Kidney epithelial cell (primary cell): ENCODE measurements around the gene GALR2. TPM values are rescaled to one million over a fixed set of nuclear protein-coding genes. Genes with fewer than 3 reads are reported as not detected.
A peak's percentile ranks its signal among the peaks of the same experiment; 100 is the strongest.

Experiments used
- DNase-seq: peaks from one replicate; pipeline ENCODE4 v3.0.0-alpha.2; 2010; ENCODE audit warnings: low read depth
- H3K27me3 ChIP-seq: 2 replicates; pipeline ENCODE4 v1.6.0; 2011; ENCODE audit warnings: low read length; ENCODE audit not compliant: control insufficient read depth, insufficient read depth
- H3K36me3 ChIP-seq: 2 replicates; pipeline ENCODE4 v1.5.1; 2011; ENCODE audit warnings: low read length; ENCODE audit not compliant: control insufficient read depth, insufficient read depth
- H3K4me3 ChIP-seq: 2 replicates; pipeline ENCODE4 v1.5.1; 2011; ENCODE audit warnings: low read depth, mild to moderate bottlenecking, control low read depth, low read length
- total RNA-seq: library from RNA; depleted of rRNA; stranded (reverse); fragments of >200 nt; gene quantifications from 2 replicates; pipeline ENCODE4 v1.2.3, GENCODE V29; 2015
- TF ChIP-seq, protein P1 (sequence below): IDR thresholded peaks from 2 replicates; pipeline ENCODE4 v1.5.1; 2011; ENCODE audit warnings: mild to moderate bottlenecking, moderate library complexity, low read length, control low read depth, inconsistent platforms; ENCODE audit not compliant: insufficient read depth, poor library complexity, severe bottlenecking

Gene GALR2
- total RNA-seq, 1 donor from 2014 or later, result 0.33 TPM

- Histone ChIP-seq H3K27me3 (no peaks in the 10 kb centered on the region), H3K4me3 (no peak overlapping the region), H3K36me3 (peaks cover 2% of the 10 kb centered on the region)
- TF ChIP-seq, protein P1, sequence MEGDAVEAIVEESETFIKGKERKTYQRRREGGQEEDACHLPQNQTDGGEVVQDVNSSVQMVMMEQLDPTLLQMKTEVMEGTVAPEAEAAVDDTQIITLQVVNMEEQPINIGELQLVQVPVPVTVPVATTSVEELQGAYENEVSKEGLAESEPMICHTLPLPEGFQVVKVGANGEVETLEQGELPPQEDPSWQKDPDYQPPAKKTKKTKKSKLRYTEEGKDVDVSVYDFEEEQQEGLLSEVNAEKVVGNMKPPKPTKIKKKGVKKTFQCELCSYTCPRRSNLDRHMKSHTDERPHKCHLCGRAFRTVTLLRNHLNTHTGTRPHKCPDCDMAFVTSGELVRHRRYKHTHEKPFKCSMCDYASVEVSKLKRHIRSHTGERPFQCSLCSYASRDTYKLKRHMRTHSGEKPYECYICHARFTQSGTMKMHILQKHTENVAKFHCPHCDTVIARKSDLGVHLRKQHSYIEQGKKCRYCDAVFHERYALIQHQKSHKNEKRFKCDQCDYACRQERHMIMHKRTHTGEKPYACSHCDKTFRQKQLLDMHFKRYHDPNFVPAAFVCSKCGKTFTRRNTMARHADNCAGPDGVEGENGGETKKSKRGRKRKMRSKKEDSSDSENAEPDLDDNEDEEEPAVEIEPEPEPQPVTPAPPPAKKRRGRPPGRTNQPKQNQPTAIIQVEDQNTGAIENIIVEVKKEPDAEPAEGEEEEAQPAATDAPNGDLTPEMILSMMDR, result no peak
- DNase-seq, result no peak
These were observed 12.9 kb downstream of the GALR2 start for GRCh38 chr17:76087531-76087930.

DNA sequence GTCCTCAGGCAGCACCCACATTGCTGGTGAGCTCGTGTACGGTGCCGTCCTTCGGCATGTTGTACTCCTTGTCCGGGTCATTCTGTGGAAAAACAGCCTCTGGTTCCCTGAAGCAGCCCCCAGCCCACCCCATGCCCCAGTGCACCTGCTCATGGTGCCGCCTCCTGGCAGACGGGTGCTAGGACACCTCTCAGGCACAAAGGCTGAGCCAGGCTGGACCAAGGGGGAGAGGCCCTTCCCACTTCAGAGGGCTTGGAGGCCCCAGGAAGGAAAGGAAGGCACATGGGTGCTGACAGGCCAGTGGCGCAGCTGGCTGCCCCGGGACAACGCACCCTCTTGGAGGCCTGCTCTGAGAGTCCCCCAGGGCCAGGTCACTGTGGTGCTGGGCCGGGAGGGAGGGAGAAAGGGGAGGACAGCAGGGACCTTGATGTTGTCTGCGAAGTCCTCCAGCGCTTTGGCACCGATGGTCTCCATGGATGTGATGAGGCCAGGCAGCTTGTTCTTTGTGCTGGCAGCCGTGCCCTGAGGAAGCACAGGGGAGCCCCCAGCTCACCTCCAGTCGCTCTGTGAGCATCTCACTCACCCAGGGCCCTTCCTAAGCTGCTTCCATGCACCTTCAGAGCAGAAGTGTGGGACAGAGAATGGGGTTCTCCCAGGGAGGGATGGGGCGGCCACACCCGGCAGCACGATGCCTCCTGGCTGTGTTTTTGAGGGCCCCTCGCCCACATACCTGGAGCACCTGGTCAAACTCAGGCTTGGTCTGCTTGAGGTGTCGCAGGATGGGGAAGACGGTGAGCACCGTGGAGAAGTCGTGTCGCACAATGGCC, 13.7 kb downstream of the GALR2 start:
- Histone ChIP-seq H3K27me3 (no peaks in the 10 kb centered on the region), H3K4me3 (no peak overlapping the region), H3K36me3 (peaks cover 2% of the 10 kb centered on the region)
- TF ChIP-seq, protein P1, result peak; percentile 26
- DNase-seq, result no peak

DNA sequence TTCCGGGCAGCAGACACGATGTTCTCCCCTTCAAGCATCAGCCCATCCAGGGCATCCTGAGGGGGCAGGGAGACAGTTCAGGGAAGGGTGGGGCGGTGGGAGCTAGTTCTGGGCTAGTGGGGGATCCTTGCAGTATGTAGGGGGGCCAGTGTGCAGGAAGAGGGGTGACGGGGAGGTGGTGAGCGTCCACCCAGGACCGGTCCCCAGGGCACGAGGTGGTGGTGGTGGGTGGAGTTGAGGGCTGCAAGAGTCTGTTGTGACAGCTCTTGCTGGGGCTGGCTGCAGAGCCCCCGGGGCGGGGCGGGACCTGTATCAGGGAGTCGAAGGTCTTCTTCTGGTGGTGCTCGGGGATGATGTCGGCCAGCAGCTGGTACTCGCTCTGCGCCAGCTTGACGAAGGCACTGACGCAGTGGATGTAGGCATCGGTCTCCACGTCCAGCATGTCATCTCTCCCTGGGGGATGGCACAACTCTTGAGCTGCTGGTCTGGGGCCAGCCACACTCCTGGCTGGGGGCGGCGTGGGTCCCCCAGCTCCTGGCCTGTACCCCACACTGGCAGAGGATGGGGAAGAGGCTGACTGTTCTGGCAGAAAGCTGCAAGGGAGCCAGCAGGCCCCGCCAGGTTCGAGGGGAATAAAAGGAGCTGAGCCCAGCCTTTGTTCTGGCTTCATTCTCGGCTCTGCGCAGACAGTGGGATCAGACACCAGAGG, 14.4 kb downstream of the GALR2 start:
- TF ChIP-seq, protein P1, result no peak
- no peak for DNase-seq
- Histone ChIP-seq H3K36me3 (peaks cover 3% of the 10 kb centered on the region), H3K27me3 (no peaks in the 10 kb centered on the region), H3K4me3 (no peak overlapping the region)

DNA sequence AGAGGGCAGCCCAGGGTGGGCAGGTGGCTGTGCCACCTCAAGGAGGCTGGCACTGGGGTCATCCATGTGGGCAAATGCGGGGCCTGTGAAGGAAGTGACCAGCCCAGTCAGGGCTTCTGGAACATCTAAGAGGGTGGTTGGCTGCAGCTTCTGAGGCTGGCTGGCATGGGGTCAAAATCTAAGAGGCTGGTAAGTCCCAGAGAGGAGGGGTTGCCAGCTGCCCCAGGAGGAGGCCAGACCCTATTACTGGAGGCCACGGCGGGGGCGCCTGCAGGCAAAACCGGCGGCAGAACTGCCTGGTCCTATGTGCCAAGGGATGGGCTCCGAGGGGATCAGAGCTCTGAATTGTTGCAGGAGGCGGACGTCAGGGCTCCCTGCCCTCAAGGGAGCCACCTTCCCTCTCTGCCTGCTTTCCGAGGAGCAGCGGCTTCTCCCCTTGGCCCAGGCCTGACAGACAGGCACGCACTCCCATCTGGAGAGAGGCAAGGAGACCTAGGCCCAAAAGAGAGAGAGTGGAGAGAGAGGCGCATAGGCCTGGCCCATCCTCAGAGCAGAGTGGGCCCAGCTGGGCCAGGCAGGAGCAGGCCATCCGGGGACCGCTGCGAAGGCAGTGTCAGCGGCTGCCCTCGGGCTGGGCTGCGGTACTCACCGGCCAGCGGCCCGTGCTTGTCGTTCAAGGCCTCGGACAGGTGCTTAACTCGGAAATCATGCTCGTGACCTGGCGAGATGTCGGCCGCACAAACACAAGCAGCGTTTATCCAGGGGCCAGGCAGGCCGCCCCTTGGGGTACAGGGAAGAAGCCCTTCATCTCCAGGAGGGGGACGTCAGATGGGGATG, 15.3 kb downstream of the GALR2 start:
- no peak for DNase-seq
- H3K4me3 ChIP-seq, result no peak overlapping the region
- TF ChIP-seq, protein P1, result no peak
- H3K36me3 ChIP-seq, result peaks cover 5% of the 10 kb centered on the region
- H3K27me3 ChIP-seq, result no peaks in the 10 kb centered on the region

DNA sequence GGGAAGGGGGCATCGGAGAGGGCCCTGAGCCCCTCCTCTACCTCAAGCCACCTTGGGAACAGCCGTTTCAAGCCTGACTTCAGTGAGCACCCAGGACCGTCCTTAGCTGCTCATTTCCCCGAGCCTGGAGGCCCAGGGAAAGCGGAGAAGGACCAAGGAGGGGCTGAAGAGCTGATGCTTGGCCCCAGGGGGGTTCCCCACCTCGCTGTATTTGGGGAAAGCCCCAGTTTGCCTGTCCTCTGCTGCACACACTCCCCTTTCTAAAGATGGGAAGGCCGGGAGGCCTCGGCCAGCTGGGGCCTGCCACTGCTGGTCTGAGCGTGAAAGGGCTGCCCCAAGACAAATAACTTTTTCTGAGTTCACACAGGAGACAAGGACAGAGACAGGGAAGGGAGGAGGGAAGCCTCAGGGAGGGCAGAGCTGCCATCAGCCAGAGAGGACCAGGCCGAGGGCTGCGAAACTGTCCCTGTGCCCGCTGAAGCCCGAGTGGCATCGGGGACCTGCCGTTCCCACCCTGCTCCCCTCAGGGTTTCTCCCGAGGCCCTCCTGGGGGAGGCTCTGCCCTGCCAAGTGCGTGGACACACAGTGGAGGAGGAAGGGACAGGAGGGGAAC, 16.0 kb downstream of the GALR2 start:
- DNase-seq, result no peak
- Histone ChIP-seq H3K27me3 (no peaks in the 10 kb centered on the region), H3K4me3 (no peak overlapping the region), H3K36me3 (peaks cover 5% of the 10 kb centered on the region)
- TF ChIP-seq, protein P1, result no peak
